ENCODE results near the gene CAVIN1.
"Not testable (repeated sequence)": the region's sequence is repeated elsewhere in the genome, so short reads cannot be mapped to it uniquely, and the experiment has no call there.

Gene CAVIN1

GRCh38 chr17:42404326-42405055, 18.6 kb downstream of the CAVIN1 start:
- no peak for DNase-seq

DNA sequence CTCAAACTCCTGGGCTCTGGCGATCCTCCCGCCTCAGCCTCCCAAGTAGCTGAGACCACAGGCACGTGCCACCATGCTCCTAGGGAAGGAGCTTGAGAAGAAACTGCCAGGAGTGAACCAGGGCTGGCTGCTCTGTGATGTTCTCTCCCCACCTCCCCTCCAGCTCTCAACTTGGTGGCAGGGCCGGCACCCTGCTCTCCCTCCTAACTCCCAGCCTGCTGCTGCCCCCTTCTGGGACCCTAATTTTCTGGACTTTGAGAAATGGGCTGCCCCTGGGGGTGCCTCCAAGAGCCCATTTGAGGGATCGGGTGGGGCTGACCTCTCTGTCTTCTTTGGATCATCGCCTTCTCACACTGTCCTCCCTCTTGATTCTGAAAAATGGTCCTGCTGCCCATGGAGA, 19.9 kb downstream of the CAVIN1 start:
- peak; percentile 12 to 18 for DNase-seq

- no peak for DNase-seq
These were observed 20.9 kb downstream of the CAVIN1 start for GRCh38 chr17:42402117-42402516.

DNA sequence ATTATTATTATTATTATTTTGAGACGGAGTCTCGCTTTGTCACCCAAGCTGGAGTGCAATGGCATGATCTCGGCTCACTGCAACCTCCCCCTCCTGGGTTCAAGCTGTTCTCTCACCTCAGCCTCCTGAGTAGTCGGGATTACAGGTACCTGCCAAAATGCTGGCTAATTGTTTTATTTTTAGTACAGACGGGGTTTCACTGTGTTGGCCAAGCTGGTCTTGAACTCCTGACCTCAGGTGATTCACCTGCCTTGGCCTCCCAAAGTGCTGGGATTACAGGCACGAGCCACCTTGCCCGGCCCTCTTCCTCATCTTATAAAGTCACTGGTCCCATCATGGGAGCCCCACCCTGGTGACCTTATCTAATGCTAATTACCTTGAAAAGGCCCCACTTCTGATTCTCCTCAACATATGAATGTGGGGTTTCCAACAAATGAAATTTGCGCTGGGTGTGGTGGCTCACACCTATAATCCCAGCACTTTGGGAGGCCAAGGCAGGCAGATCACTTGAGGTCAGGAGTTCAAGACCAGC, 22.1 kb downstream of the CAVIN1 start:
- not testable (repeated sequence) for DNase-seq

GRCh38 chr17:42399948-42400843, 22.9 kb downstream of the CAVIN1 start:
- no peak for DNase-seq

- no peak for DNase-seq
These were observed 23.9 kb downstream of the CAVIN1 start for GRCh38 chr17:42399121-42399520.

DNA sequence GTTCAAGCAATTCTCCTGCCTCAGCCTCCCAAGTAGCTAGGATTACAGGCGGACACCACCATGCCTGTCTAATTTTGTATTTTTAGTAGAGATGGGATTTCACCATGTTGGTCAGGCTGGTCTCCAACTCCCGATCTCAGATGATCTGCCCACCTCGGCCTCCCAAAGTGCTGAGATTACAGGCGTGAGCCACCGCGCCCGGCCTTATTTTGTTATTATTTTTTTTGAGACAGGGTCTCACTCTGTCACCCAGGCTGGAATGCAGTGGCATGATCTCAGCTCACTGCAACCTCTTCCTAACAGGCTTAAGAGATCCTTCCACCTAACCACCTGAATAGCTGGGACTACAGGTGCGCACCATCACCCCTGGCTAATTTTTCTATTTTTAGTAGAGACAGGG, 27.5 kb downstream of the CAVIN1 start:
- DNase-seq: not testable (repeated sequence)

DNA sequence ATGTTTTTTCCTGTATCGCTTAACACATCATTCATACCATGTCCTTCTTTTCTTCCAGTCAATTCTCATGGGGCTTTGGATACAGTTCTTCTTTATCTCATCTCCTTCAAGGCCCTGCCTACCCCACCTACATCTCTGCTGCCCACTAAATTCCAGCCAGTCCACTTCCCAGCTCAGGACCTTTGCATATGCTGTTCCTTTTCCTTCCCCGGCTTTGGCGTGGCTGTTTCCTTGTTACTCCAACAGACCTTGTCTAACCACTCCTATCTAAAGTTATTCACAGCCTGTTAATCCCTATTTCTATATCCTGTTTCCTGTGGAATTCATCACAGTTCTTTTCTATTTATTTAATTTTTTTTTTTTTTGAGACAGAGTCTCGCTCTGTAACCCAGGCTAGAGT, 28.2 kb downstream of the CAVIN1 start:
- DNase-seq: no peak

- no peak for DNase-seq
These were observed 30.2 kb downstream of the CAVIN1 start for GRCh38 chr17:42392692-42393415.

DNA sequence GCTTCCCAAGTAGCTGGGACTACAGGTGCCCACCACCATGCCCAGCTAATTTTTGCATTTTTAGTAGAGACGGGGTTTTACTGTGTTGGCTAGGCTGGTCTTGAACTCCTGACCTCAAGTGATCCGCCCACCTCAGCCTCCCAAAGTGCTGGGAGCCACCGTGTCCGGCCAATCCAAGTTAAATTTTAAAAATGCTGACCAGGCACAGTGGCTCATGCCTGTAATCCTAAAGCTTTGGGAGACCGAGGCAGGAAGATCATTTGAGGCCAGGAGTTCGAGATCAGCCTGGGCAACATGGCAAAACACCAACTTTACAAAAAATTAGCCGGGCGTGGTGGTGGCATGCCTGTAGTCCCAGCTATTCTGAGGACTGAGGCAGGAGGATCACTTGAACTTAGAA, 31.6 kb downstream of the CAVIN1 start:
- DNase-seq: not testable (repeated sequence)

- DNase-seq: no peak
These were observed 33.2 kb downstream of the CAVIN1 start for GRCh38 chr17:42389899-42390298.

DNA sequence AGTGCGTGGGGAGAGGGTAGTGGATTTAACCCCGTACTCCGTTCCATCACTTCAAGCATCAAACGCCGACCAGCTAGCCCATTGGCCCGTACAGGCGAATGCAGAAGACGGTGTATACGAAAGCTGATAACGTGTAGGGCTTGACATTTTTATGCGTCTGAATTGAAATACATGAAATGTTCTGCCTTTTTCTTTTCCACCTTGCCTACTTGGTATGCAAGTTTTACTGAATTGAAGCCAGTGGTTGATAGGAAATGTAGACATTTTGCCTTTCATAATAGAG, 34.0 kb downstream of the CAVIN1 start:
- DNase-seq: peak in 1 of 2 experiments; percentile 47

DNA sequence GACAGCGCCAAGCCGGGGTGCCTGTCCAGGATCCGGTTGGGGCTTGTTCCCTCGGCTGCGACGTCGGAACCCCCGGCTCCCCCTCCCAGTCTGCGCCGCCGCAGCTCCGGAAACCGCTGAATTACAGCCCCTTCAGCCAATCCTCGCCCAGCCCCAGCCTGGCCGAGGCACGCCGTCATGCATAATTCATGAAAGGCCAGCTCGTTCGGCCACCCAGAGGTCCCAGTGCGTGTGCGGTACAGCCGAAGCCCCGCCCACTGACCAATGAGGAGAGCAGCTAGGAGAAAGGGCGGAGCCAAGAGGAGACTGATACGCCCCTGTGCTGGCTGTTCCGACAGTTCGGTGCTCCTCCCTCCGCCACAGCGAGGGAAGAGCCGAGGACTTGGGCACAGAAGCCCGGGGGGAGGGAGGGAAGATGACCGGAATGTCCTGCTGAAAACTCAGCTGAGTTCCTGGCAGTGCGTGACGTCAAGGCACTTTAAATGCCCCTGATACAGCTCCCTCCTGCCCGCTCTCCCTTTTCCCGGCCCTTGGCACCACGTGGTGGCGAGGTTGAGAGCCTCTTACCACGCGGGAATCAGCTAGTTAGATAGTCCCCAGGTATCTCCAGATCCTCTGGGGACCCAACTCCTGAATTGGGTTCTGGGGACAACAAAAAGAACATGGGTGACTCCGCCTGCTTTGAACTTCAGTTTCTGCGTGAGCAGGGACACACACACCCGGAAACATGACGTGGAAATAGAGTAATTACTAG, 34.5 kb downstream of the CAVIN1 start, which contains the start of gene STAT3:
TSS of gene STAT3 (minus strand) at position 62 of the 754 bp plus-strand sequence. CDS start 39,926 bp downstream, outside the sequence.
- peak; percentile 99 to 100 for DNase-seq

DNA sequence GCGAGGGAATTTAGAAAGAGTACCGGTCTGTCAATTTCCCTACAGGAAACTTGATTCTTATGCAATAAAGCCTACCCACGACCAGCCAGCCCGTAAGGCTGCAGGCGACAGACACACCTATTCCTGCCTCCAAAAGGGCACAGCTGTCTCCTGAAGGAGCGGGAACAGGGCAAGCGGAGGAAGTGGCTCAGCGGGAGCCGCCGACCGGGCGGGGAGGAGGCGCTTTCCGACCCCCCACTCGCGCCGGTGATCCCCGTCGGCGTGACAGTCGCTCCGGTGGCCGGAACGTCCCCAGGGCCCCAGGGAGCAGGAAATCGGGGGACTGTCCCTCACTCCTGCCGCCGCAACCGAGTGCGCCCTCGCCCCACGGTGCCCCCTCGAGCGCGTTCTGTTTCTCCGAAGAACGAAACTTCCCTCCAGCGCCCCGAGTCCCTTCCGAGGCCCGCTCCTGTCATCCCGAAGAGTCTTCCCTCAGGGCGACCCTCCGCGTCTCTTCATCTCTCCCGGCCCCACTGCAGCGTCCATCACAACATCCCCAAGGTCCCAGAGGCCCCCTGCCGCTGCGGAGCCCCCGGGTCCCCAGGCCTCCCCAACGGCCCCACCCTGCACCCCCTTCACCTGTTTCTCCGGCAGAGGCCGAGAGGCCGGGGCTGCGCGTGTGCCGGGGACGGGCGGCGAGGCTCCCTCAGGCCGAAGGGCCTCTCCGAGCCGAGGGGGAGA, 35.2 kb downstream of the CAVIN1 start:
- peak in 1 of 2 experiments; percentile 10 for DNase-seq

GRCh38 chr17:42386777-42387657, 36.0 kb downstream of the CAVIN1 start:
- DNase-seq: no peak

GRCh38 chr17:42381898-42382297, 41.2 kb downstream of the CAVIN1 start:
- no peak for DNase-seq

DNA sequence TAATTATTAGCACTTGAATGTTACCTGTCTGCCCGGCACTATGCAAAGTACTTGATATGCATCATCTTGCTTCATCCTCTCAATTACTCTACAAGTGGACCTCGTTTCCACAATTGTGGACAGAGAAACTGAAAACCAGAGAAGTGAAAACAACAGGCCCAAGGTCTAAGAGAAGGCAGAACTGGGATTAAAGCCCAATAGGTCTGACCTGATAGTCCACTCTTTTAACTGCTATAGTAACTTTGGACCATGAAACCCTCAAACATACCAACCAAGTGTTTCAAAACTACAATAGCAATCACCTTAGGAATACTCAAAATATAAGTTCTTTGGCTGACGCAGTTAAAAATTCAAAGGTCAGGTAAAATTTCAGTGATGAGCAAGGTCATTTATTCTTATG, 42.1 kb downstream of the CAVIN1 start:
- DNase-seq: no peak

GRCh38 chr17:42378959-42379594, 44.0 kb downstream of the CAVIN1 start:
- no peak for DNase-seq

- no peak for DNase-seq
These were observed 44.6 kb downstream of the CAVIN1 start for GRCh38 chr17:42378359-42378958.

- no peak for DNase-seq
These were observed 49.2 kb downstream of the CAVIN1 start for GRCh38 chr17:42373896-42374295.
